ENCODE results near the gene COX4I1. TPM values are rescaled to one million over a fixed set of nuclear protein-coding genes. Genes with fewer than 3 reads are reported as not detected.
A peak's percentile ranks its signal among the peaks of the same experiment; 100 is the strongest.

Gene COX4I1
- total RNA-seq: 100 to 1,000 TPM; 516 to 561 (median 525) TPM

GRCh38 chr16:85799497-85800320 is at the start of gene COX4I1, which contains the start of gene EMC8:
Gene COX4I1 (plus strand): TSS chr16:85799695. CDS start chr16:85801206, 1,511 bp downstream.
Gene EMC8 (minus strand): TSS chr16:85799544. CDS start chr16:85799295, 249 bp downstream.
- Mint-ChIP-seq H3K27me3 (ENCODE audit: low read depth) (no peaks in the 10 kb centered on the region), H3K9me3 (no peaks in the 10 kb centered on the region), H3K4me1 (ENCODE audit: low read depth) (peaks cover 53% of the 10 kb centered on the region), H3K36me3 (ENCODE audit: insufficient read depth) (peaks cover 42% of the 10 kb centered on the region), H3K4me3 (peak within 1 kb of the TSS; percentile 90)
- ATAC-seq (peak; percentile 93 to 94), DNase-seq (peak; percentile 89)

GRCh38 chr16:85749771-85750145 is 49.7 kb upstream of the COX4I1 start:
- DNase-seq: no peak
- no peaks in the 10 kb centered on the region for H3K36me3 Mint-ChIP-seq (ENCODE audit: insufficient read depth)

GRCh38 chr16:85750146-85750826 is 49.2 kb upstream of the COX4I1 start:
- Mint-ChIP-seq H3K4me1 (ENCODE audit: low read depth) (peaks cover 14% of the 10 kb centered on the region), H3K27me3 (ENCODE audit: low read depth) (peaks cover 34% of the 10 kb centered on the region), H3K9me3 (no peaks in the 10 kb centered on the region), H3K4me3 (peak overlapping the region; percentile 70), H3K36me3 (ENCODE audit: insufficient read depth) (no peaks in the 10 kb centered on the region)
- ATAC-seq: peak; percentile 56 to 59
- DNase-seq: no peak

More at GRCh38 chr16:85749771-85750145, 49.7 kb upstream of the COX4I1 start:
- Mint-ChIP-seq H3K27me3 (ENCODE audit: low read depth) (peaks cover 34% of the 10 kb centered on the region), H3K4me1 (ENCODE audit: low read depth) (peaks cover 14% of the 10 kb centered on the region), H3K4me3 (peak overlapping the region; percentile 70), H3K9me3 (no peaks in the 10 kb centered on the region)
- ATAC-seq: no peak

- Mint-ChIP-seq H3K4me1 (ENCODE audit: low read depth) (peaks cover 14% of the 10 kb centered on the region), H3K36me3 (ENCODE audit: insufficient read depth) (no peaks in the 10 kb centered on the region), H3K4me3 (peak within 1 kb of the TSS; percentile 70), H3K27me3 (ENCODE audit: low read depth) (peaks cover 32% of the 10 kb centered on the region), H3K9me3 (no peaks in the 10 kb centered on the region)
- ATAC-seq: peak; percentile 88 to 90
- no peak for DNase-seq
These were observed 48.4 kb upstream of the COX4I1 start, which contains the start of gene C16orf74 for GRCh38 chr16:85750827-85751697. Gene C16orf74 (minus strand): TSS chr16:85751096. CDS start chr16:85735217, 15,879 bp downstream.

- DNase-seq (no peak), ATAC-seq (no peak)
- H3K36me3 Mint-ChIP-seq (ENCODE audit: insufficient read depth): no peaks in the 10 kb centered on the region
- H3K27me3 Mint-ChIP-seq (ENCODE audit: low read depth): peaks cover 32% of the 10 kb centered on the region
- H3K4me1 Mint-ChIP-seq (ENCODE audit: low read depth): peaks cover 12% of the 10 kb centered on the region
- peak overlapping the region; percentile 11 for H3K4me3 Mint-ChIP-seq
- H3K9me3 Mint-ChIP-seq: no peaks in the 10 kb centered on the region
These were observed 47.6 kb upstream of the COX4I1 start for GRCh38 chr16:85751698-85752501.

- Mint-ChIP-seq H3K27me3 (ENCODE audit: low read depth) (peaks cover 32% of the 10 kb centered on the region), H3K9me3 (no peaks in the 10 kb centered on the region), H3K36me3 (ENCODE audit: insufficient read depth) (no peaks in the 10 kb centered on the region), H3K4me3 (no peak overlapping the region), H3K4me1 (ENCODE audit: low read depth) (peaks cover 6% of the 10 kb centered on the region)
- no peak for DNase-seq
- no peak for ATAC-seq
These were observed 46.7 kb upstream of the COX4I1 start for GRCh38 chr16:85752511-85753420.

GRCh38 chr16:85753559-85753958 is 45.9 kb upstream of the COX4I1 start:
- Mint-ChIP-seq H3K36me3 (ENCODE audit: insufficient read depth) (no peaks in the 10 kb centered on the region), H3K27me3 (ENCODE audit: low read depth) (peaks cover 31% of the 10 kb centered on the region), H3K9me3 (no peaks in the 10 kb centered on the region), H3K4me3 (no peak overlapping the region), H3K4me1 (ENCODE audit: low read depth) (peaks cover 6% of the 10 kb centered on the region)
- ATAC-seq (no peak), DNase-seq (no peak)

- DNase-seq: no peak
- Mint-ChIP-seq H3K36me3 (ENCODE audit: insufficient read depth) (no peaks in the 10 kb centered on the region), H3K4me3 (no peak overlapping the region), H3K27me3 (ENCODE audit: low read depth) (peaks cover 33% of the 10 kb centered on the region), H3K9me3 (no peaks in the 10 kb centered on the region), H3K4me1 (ENCODE audit: low read depth) (peaks cover 10% of the 10 kb centered on the region)
- ATAC-seq: no peak
These were observed 45.5 kb upstream of the COX4I1 start for GRCh38 chr16:85753976-85754375.

- Mint-ChIP-seq H3K9me3 (no peaks in the 10 kb centered on the region), H3K4me1 (ENCODE audit: low read depth) (peaks cover 13% of the 10 kb centered on the region), H3K36me3 (ENCODE audit: insufficient read depth) (no peaks in the 10 kb centered on the region), H3K27me3 (ENCODE audit: low read depth) (peaks cover 36% of the 10 kb centered on the region), H3K4me3 (no peak overlapping the region)
- ATAC-seq (no peak), DNase-seq (no peak)
These were observed 45.1 kb upstream of the COX4I1 start for GRCh38 chr16:85754413-85754812.

GRCh38 chr16:85755929-85756768 is 43.3 kb upstream of the COX4I1 start:
- peaks cover 36% of the 10 kb centered on the region for H3K27me3 Mint-ChIP-seq (ENCODE audit: low read depth)
- no peaks in the 10 kb centered on the region for H3K36me3 Mint-ChIP-seq (ENCODE audit: insufficient read depth)
- H3K4me1 Mint-ChIP-seq (ENCODE audit: low read depth): peaks cover 9% of the 10 kb centered on the region
- H3K4me3 Mint-ChIP-seq: no peak overlapping the region
- no peaks in the 10 kb centered on the region for H3K9me3 Mint-ChIP-seq
- ATAC-seq (no peak), DNase-seq (no peak)

- Mint-ChIP-seq H3K9me3 (no peaks in the 10 kb centered on the region), H3K4me1 (ENCODE audit: low read depth) (peaks cover 7% of the 10 kb centered on the region), H3K4me3 (no peak overlapping the region), H3K27me3 (ENCODE audit: low read depth) (peaks cover 26% of the 10 kb centered on the region), H3K36me3 (ENCODE audit: insufficient read depth) (no peaks in the 10 kb centered on the region)
- DNase-seq (no peak), ATAC-seq (peak in 1 of 2 donors; percentile 60)
These were observed 42.1 kb upstream of the COX4I1 start for GRCh38 chr16:85757341-85757822.

GRCh38 chr16:85759136-85759535 is 40.4 kb upstream of the COX4I1 start:
- peaks cover 7% of the 10 kb centered on the region for H3K4me1 Mint-ChIP-seq (ENCODE audit: low read depth)
- H3K27me3 Mint-ChIP-seq (ENCODE audit: low read depth): peaks cover 16% of the 10 kb centered on the region
- no peaks in the 10 kb centered on the region for H3K9me3 Mint-ChIP-seq
- DNase-seq: no peak
- no peak overlapping the region for H3K4me3 Mint-ChIP-seq
- ATAC-seq: no peak
- no peaks in the 10 kb centered on the region for H3K36me3 Mint-ChIP-seq (ENCODE audit: insufficient read depth)

Measured in activated T-cell treated with anti-CD3 and anti-CD28 coated beads, Interleukin-2, amount 50 U/mL, for 4 hours (primary cell).